WERI-Rb-1 (cell line): ENCODE data around the gene MYL10.
"Not testable (repeated sequence)": the region's sequence is repeated elsewhere in the genome, so short reads cannot be mapped to it uniquely, and the experiment has no call there.

Experiments
- DNase-seq: peaks from one replicate; pipeline ENCODE4 v3.0.0-alpha.2; 2020
- H3K27ac ChIP-seq: fragments of 250-450 bp; sonication (Bioruptor Pico); 2 replicates; pipeline ENCODE4 v1.5.1; 2020; ENCODE audit warnings: mild to moderate bottlenecking, moderate library complexity
- H3K27me3 ChIP-seq: fragments of 250-450 bp; sonication (Bioruptor Pico); 2 replicates; pipeline ENCODE4 v1.5.1; 2021; ENCODE audit warnings: mild to moderate bottlenecking, low read depth, moderate library complexity; ENCODE audit not compliant: insufficient read depth, severe bottlenecking
- H3K36me3 ChIP-seq: fragments of 250-450 bp; sonication (Bioruptor Pico); 2 replicates; pipeline ENCODE4 v1.5.1; 2020; ENCODE audit warnings: mild to moderate bottlenecking, moderate library complexity
- H3K4me3 ChIP-seq: 2 replicates; pipeline ENCODE4 v1.5.1; 2011; ENCODE audit warnings: low read depth, mild to moderate bottlenecking, control low read depth, low read length
- H3K9me3 ChIP-seq: fragments of 250-450 bp; sonication (Bioruptor Pico); 2 replicates; pipeline ENCODE4 v1.5.1; 2021; ENCODE audit warnings: mild to moderate bottlenecking, moderate library complexity; ENCODE audit not compliant: severe bottlenecking
- TF ChIP-seq, protein P1 (sequence below): IDR thresholded peaks from 2 replicates; pipeline ENCODE4 v1.5.1; 2011; ENCODE audit warnings: low read depth, mild to moderate bottlenecking, control low read depth, inconsistent platforms, low read length

MYL10 gene

DNA sequence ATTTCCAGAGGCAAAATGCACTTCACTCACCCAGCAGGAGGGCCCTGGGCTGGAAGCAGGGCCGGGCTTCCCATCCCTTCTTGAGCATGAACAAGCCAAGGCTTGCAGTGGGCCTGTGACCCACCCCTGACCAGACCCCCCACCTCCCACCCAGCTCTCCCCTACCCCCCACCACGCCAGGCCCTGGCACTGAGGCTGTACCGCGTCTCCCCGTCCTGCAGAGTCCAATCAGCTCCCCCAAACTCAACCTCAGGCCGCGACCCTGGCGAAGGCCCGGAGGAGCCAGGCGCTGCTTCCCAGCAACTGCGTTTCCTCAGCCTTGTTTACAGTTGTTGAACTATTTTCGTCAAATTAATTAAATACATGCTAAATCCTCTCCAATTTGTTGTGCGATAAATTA lies 16.9 kb upstream of the MYL10 start:
- Histone ChIP-seq H3K9me3 (no peaks in the 10 kb centered on the region), H3K27me3 (no peaks in the 10 kb centered on the region), H3K4me3 (no peak overlapping the region), H3K36me3 (no peaks in the 10 kb centered on the region), H3K27ac (no peak overlapping the region)
- DNase-seq = no peak
- TF ChIP-seq, protein P1, sequence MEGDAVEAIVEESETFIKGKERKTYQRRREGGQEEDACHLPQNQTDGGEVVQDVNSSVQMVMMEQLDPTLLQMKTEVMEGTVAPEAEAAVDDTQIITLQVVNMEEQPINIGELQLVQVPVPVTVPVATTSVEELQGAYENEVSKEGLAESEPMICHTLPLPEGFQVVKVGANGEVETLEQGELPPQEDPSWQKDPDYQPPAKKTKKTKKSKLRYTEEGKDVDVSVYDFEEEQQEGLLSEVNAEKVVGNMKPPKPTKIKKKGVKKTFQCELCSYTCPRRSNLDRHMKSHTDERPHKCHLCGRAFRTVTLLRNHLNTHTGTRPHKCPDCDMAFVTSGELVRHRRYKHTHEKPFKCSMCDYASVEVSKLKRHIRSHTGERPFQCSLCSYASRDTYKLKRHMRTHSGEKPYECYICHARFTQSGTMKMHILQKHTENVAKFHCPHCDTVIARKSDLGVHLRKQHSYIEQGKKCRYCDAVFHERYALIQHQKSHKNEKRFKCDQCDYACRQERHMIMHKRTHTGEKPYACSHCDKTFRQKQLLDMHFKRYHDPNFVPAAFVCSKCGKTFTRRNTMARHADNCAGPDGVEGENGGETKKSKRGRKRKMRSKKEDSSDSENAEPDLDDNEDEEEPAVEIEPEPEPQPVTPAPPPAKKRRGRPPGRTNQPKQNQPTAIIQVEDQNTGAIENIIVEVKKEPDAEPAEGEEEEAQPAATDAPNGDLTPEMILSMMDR = no peak

DNA sequence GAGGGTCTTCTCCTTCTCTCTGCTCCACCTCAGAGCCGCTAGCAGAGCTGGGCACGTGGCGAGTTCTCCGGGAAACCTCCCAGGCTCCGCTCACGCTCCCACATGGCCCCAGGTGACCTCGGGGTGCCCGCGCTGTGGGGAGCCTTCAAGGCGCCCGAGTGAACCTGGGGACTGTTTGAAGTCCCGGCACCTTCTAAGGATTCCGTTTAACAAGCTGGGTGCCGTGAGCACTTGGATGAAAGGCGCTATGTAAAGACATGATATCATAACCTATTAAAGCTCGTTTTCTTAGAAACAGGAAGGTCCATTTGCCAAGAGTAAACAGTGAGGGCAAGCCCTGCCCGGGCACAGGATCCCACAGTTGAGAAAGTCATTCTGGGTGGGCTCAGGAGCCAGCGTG lies 15.8 kb upstream of the MYL10 start:
- Histone ChIP-seq H3K9me3 (no peaks in the 10 kb centered on the region), H3K36me3 (no peaks in the 10 kb centered on the region), H3K27me3 (no peaks in the 10 kb centered on the region), H3K4me3 (no peak overlapping the region), H3K27ac (no peak overlapping the region)
- no peak for DNase-seq
- TF ChIP-seq, protein P1 = no peak

DNA sequence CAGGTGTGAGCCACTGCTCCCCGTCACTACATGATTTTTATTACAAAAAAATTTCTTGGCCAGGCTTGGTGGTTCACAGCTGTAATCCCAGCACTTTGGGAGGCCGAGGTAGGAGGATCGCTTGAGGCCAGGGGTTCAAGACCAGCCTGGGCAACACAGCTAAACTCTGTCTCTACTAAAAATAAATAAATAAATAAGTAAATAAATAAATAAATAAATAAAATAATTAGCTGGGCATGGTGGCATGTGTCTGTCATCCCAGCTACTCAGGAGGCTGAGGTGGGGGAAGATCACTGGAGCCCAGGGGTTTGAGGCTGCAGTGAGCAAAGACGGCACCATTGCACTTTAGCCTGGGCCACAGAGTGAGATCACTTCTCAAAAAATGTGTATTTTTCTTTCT lies 10.0 kb upstream of the MYL10 start:
- H3K36me3 ChIP-seq, H3K27ac ChIP-seq, H3K27me3 ChIP-seq, H3K9me3 ChIP-seq, H3K4me3 ChIP-seq, DNase-seq: not testable (repeated sequence)

DNA sequence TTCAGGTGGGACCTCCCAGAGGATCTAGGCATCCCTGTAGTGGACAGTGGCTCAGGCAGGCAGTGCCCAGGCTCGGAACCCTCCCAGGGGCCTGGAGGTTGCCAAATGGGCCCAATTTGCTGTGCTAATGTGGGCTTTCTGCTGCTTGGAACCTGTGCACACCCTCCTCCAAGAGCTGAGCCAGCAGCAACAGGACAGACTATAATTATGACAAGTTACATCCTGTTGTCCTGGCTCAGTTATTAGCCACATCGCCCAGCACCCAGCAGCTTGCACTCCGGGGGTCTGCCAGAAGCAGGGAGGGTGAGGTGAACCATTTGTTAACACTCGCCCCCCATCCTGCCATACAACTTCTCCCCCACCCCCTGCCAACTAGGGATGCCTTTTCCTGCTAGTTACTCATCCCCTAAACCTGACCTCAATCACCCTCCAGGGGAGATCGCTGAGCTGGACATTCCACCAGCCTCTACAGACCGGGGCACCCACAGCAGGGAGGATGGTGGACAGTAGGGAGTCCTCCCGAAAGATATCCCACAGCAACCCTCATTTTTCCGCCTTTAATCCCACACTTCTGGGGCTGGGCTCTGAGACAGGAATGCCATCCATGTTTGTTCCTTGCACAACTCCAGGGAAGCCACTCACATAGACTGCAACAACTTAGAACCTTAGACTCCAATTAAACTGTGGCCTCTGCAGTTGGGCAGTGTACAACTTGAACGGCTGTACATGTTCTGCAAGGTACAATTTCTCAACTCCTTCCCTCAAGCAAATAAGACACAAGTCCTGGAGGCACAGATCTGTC lies 7.9 kb upstream of the MYL10 start:
- Histone ChIP-seq H3K9me3 (no peaks in the 10 kb centered on the region), H3K27me3 (no peaks in the 10 kb centered on the region), H3K36me3 (no peaks in the 10 kb centered on the region), H3K4me3 (no peak overlapping the region), H3K27ac (no peak overlapping the region)
- TF ChIP-seq, protein P1 = no peak
- no peak for DNase-seq

DNA sequence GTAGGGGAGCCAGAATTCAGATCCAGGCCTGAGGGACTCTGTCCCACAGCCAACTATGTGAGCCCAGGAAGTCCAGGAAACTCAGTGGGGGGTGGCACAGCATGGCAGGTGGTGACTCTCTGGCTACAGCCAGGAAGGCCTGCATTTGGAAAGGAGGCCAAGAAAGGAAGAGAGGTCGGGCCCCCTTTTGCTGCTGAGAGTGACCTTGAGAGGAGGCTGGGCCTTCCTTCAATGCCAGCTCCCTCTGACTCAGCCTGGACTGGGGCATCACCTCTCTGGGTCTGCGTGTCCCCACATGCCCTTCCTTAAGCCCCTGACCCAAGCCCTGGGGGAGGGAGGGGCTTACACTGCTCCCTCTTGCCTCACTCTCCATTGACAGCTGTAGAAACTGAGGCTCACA lies 6.4 kb upstream of the MYL10 start:
- H3K27me3 ChIP-seq = no peaks in the 10 kb centered on the region
- H3K4me3 ChIP-seq = no peak overlapping the region
- H3K36me3 ChIP-seq = no peaks in the 10 kb centered on the region
- H3K27ac ChIP-seq = no peak overlapping the region
- H3K9me3 ChIP-seq = no peaks in the 10 kb centered on the region
- peak; percentile 49 for DNase-seq
- TF ChIP-seq, protein P1 = no peak

DNA sequence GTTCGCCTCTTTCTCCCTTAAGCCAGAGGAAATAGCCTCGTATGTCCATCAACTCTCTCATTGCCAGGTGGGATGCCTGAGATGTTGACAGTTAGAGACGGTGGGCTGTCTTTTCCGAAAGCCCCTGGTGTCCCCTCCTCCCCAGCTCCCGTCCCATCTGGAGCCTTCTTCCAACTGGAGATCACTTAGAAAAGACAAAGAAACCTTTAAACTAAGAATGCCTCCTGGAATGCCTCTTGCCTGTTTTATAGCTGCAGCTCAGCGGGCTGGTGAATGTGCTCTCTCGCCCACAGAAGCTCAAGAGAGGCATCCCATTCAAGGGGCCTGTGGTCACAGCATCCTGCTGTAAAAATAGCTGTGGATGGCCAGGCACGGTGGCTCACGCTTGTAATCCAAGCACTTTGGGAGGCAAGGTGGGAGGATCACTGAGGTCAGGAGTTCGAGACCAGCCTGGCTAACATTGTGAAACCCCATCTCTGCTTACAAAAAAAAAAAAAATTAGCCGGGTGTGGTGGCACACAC lies 5.2 kb upstream of the MYL10 start:
- no peak for DNase-seq
- no peaks in the 10 kb centered on the region for H3K27me3 ChIP-seq
- no peaks in the 10 kb centered on the region for H3K9me3 ChIP-seq
- no peak overlapping the region for H3K4me3 ChIP-seq
- H3K27ac ChIP-seq = no peak overlapping the region
- no peaks in the 10 kb centered on the region for H3K36me3 ChIP-seq
- TF ChIP-seq, protein P1 = no peak
